ENCODE data around the gene VEPH1.
"Not testable (repeated sequence)": the region's sequence is repeated elsewhere in the genome, so short reads cannot be mapped to it uniquely, and the experiment has no call there.

The VEPH1 gene

GRCh38 chr3:157350651-157351050 lies 152.6 kb downstream of the VEPH1 start:
- not testable (repeated sequence) for H3K27ac ChIP-seq (ENCODE audit: low read depth, low read length); H3K9ac ChIP-seq (ENCODE audit: low read depth, low read length); H3K4me3 ChIP-seq (ENCODE audit: low read depth, low read length); H3K9me3 ChIP-seq (ENCODE audit: control insufficient read depth, insufficient read depth, low read length); H3K36me3 ChIP-seq (ENCODE audit: control insufficient read depth, insufficient read depth, low read length); H3K4me1 ChIP-seq (ENCODE audit: control insufficient read depth, insufficient read depth, low read length); H3K27me3 ChIP-seq (ENCODE audit: control insufficient read depth, insufficient read depth, low read length)

GRCh38 chr3:157348304-157349075 lies 154.7 kb downstream of the VEPH1 start:
- not testable (repeated sequence) for H3K9me3 ChIP-seq (ENCODE audit: control insufficient read depth, insufficient read depth, low read length); H3K4me1 ChIP-seq (ENCODE audit: control insufficient read depth, insufficient read depth, low read length); H3K27me3 ChIP-seq (ENCODE audit: control insufficient read depth, insufficient read depth, low read length); H3K9ac ChIP-seq (ENCODE audit: low read depth, low read length); H3K36me3 ChIP-seq (ENCODE audit: control insufficient read depth, insufficient read depth, low read length); H3K4me3 ChIP-seq (ENCODE audit: low read depth, low read length); H3K27ac ChIP-seq (ENCODE audit: low read depth, low read length)

- Histone ChIP-seq H3K4me1 (ENCODE audit: control insufficient read depth, insufficient read depth, low read length) (0 out of 2 replicates have a peak, but pooled peaks cover 5% of the 10 kb centered on the region), H3K36me3 (ENCODE audit: control insufficient read depth, insufficient read depth, low read length) (no peaks in the 10 kb centered on the region), H3K27ac (ENCODE audit: low read depth, low read length) (no peak overlapping the region), H3K9ac (ENCODE audit: low read depth, low read length) (no peak overlapping the region), H3K4me3 (ENCODE audit: low read depth, low read length) (no peak overlapping the region), H3K9me3 (ENCODE audit: control insufficient read depth, insufficient read depth, low read length) (no peaks in the 10 kb centered on the region), H3K27me3 (ENCODE audit: control insufficient read depth, insufficient read depth, low read length) (no peaks in the 10 kb centered on the region)
These were observed 155.5 kb downstream of the VEPH1 start for GRCh38 chr3:157347577-157348303.

GRCh38 chr3:157336252-157337009 lies 166.8 kb downstream of the VEPH1 start:
- Histone ChIP-seq H3K4me1 (ENCODE audit: control insufficient read depth, insufficient read depth, low read length) (peaks cover 17% of the 10 kb centered on the region), H3K36me3 (ENCODE audit: control insufficient read depth, insufficient read depth, low read length) (no peaks in the 10 kb centered on the region), H3K27ac (ENCODE audit: low read depth, low read length) (peak overlapping the region; percentile 89), H3K9ac (ENCODE audit: low read depth, low read length) (no peak overlapping the region), H3K27me3 (ENCODE audit: control insufficient read depth, insufficient read depth, low read length) (no peaks in the 10 kb centered on the region), H3K4me3 (ENCODE audit: low read depth, low read length) (no peak overlapping the region), H3K9me3 (ENCODE audit: control insufficient read depth, insufficient read depth, low read length) (no peaks in the 10 kb centered on the region)

GRCh38 chr3:157335233-157336076 lies 167.8 kb downstream of the VEPH1 start:
- Histone ChIP-seq H3K27ac (ENCODE audit: low read depth, low read length) (peak overlapping the region; percentile 89), H3K36me3 (ENCODE audit: control insufficient read depth, insufficient read depth, low read length) (no peaks in the 10 kb centered on the region), H3K27me3 (ENCODE audit: control insufficient read depth, insufficient read depth, low read length) (no peaks in the 10 kb centered on the region), H3K9me3 (ENCODE audit: control insufficient read depth, insufficient read depth, low read length) (no peaks in the 10 kb centered on the region), H3K4me3 (ENCODE audit: low read depth, low read length) (peak overlapping the region; percentile 11; the same call in 1 of the 2 replicates), H3K4me1 (ENCODE audit: control insufficient read depth, insufficient read depth, low read length) (peaks cover 17% of the 10 kb centered on the region), H3K9ac (ENCODE audit: low read depth, low read length) (0 out of 2 replicates have a peak overlapping the region, but pooled peaks have one; percentile 0)

GRCh38 chr3:157333551-157333991 lies 169.6 kb downstream of the VEPH1 start:
- H3K9ac ChIP-seq (ENCODE audit: low read depth, low read length): no peak overlapping the region

GRCh38 chr3:157330206-157330605 lies 173.0 kb downstream of the VEPH1 start:
- H3K9ac ChIP-seq (ENCODE audit: low read depth, low read length): no peak overlapping the region
- peaks cover 7% of the 10 kb centered on the region; the same call in 1 of the 2 replicates for H3K4me1 ChIP-seq (ENCODE audit: control insufficient read depth, insufficient read depth, low read length)
- H3K4me3 ChIP-seq (ENCODE audit: low read depth, low read length): no peak overlapping the region
- no peak overlapping the region for H3K27ac ChIP-seq (ENCODE audit: low read depth, low read length)
- H3K9me3 ChIP-seq (ENCODE audit: control insufficient read depth, insufficient read depth, low read length): no peaks in the 10 kb centered on the region
- no peaks in the 10 kb centered on the region for H3K27me3 ChIP-seq (ENCODE audit: control insufficient read depth, insufficient read depth, low read length)
- no peaks in the 10 kb centered on the region for H3K36me3 ChIP-seq (ENCODE audit: control insufficient read depth, insufficient read depth, low read length)

More at GRCh38 chr3:157333551-157333991, 169.6 kb downstream of the VEPH1 start:
- no peaks in the 10 kb centered on the region for H3K36me3 ChIP-seq (ENCODE audit: control insufficient read depth, insufficient read depth, low read length)
- no peak overlapping the region for H3K27ac ChIP-seq (ENCODE audit: low read depth, low read length)
- H3K27me3 ChIP-seq (ENCODE audit: control insufficient read depth, insufficient read depth, low read length): no peaks in the 10 kb centered on the region
- peaks cover 17% of the 10 kb centered on the region for H3K4me1 ChIP-seq (ENCODE audit: control insufficient read depth, insufficient read depth, low read length)
- no peak overlapping the region for H3K4me3 ChIP-seq (ENCODE audit: low read depth, low read length)
- no peaks in the 10 kb centered on the region for H3K9me3 ChIP-seq (ENCODE audit: control insufficient read depth, insufficient read depth, low read length)

GRCh38 chr3:157329551-157329950 lies 173.7 kb downstream of the VEPH1 start:
- no peak overlapping the region for H3K27ac ChIP-seq (ENCODE audit: low read depth, low read length)
- H3K9me3 ChIP-seq (ENCODE audit: control insufficient read depth, insufficient read depth, low read length): no peaks in the 10 kb centered on the region
- H3K4me1 ChIP-seq (ENCODE audit: control insufficient read depth, insufficient read depth, low read length): peaks cover under 1% of the 10 kb centered on the region; the same call in 1 of the 2 replicates
- no peak overlapping the region for H3K4me3 ChIP-seq (ENCODE audit: low read depth, low read length)
- H3K9ac ChIP-seq (ENCODE audit: low read depth, low read length): no peak overlapping the region
- no peaks in the 10 kb centered on the region for H3K27me3 ChIP-seq (ENCODE audit: control insufficient read depth, insufficient read depth, low read length)
- H3K36me3 ChIP-seq (ENCODE audit: control insufficient read depth, insufficient read depth, low read length): no peaks in the 10 kb centered on the region

GRCh38 chr3:157327837-157328236 lies 175.4 kb downstream of the VEPH1 start:
- Histone ChIP-seq H3K4me3 (ENCODE audit: low read depth, low read length) (no peak overlapping the region), H3K27me3 (ENCODE audit: control insufficient read depth, insufficient read depth, low read length) (no peaks in the 10 kb centered on the region), H3K36me3 (ENCODE audit: control insufficient read depth, insufficient read depth, low read length) (no peaks in the 10 kb centered on the region), H3K27ac (ENCODE audit: low read depth, low read length) (no peak overlapping the region), H3K4me1 (ENCODE audit: control insufficient read depth, insufficient read depth, low read length) (no peaks in the 10 kb centered on the region), H3K9me3 (ENCODE audit: control insufficient read depth, insufficient read depth, low read length) (no peaks in the 10 kb centered on the region), H3K9ac (ENCODE audit: low read depth, low read length) (no peak overlapping the region)

GRCh38 chr3:157327018-157327417 lies 176.2 kb downstream of the VEPH1 start:
- Histone ChIP-seq H3K36me3 (ENCODE audit: control insufficient read depth, insufficient read depth, low read length) (no peaks in the 10 kb centered on the region), H3K27ac (ENCODE audit: low read depth, low read length) (no peak overlapping the region), H3K9ac (ENCODE audit: low read depth, low read length) (no peak overlapping the region), H3K27me3 (ENCODE audit: control insufficient read depth, insufficient read depth, low read length) (no peaks in the 10 kb centered on the region), H3K4me1 (ENCODE audit: control insufficient read depth, insufficient read depth, low read length) (no peaks in the 10 kb centered on the region), H3K9me3 (ENCODE audit: control insufficient read depth, insufficient read depth, low read length) (no peaks in the 10 kb centered on the region), H3K4me3 (ENCODE audit: low read depth, low read length) (no peak overlapping the region)
